ENCODE data around the gene CMTM2. TPM values are rescaled to one million over a fixed set of nuclear protein-coding genes. Genes with fewer than 3 reads are reported as not detected.

Gene CMTM2
- total RNA-seq, 2 experiments from 2014 or later = not detected

DNA sequence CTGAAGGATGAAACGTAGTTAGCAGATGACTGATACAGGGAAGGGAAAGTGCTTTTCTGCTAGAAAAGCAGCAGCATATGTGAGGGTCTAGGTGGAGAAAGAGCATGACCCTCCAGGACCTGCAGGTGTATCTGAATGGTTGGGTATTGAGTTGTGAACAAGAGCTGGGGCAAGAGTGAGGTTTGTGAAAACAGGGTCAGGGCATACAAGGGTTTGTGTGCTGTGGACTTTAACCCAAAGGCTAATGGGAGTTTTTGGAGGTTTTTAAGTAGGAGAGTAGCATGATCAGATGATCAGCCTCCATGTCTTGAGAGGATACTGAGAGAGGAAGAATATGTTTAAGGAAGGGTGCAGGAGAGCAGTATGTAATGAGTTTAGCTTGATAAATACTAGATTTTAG, 19.2 kb upstream of the CMTM2 start:
- Histone ChIP-seq H3K36me3 (ENCODE audit: insufficient read depth, low read length) (peaks cover 71% of the 10 kb centered on the region), H3K27ac (ENCODE audit: low read depth in 1 of 2, low read length in 2 of 2) (no peak overlapping the region), H3K27me3 (ENCODE audit: control insufficient read depth in 1 of 2, insufficient read depth in 2 of 2, low read length in 2 of 2) (no peaks in the 10 kb centered on the region), H3K4me1 (ENCODE audit: insufficient read depth, low read length) (peaks cover 53% of the 10 kb centered on the region), H3K9me3 (ENCODE audit: control insufficient read depth in 1 of 2, insufficient read depth in 1 of 2, low read length in 2 of 2) (no peaks in the 10 kb centered on the region), H3K4me3 (ENCODE audit: low read length) (no peak overlapping the region)
- H3K36me3 Mint-ChIP-seq (ENCODE audit: low read depth) = peaks cover 78% of the 10 kb centered on the region
- ATAC-seq (ENCODE audit: poor library complexity) = no peak
- H3K4me1 Mint-ChIP-seq (ENCODE audit: low read depth) = peaks cover 84% of the 10 kb centered on the region
- H3K27me3 Mint-ChIP-seq = no peaks in the 10 kb centered on the region
- ChIA-PET CTCF (interaction anchor here (0.5 to 1.1 kb wide), 4 partner anchors 9 to 105 kb away, joined by 3 to 7 read pairs (median 4); no protein-coding TSS in a partner anchor), POLR2A (interaction anchor here (0.9 kb wide), 1 partner anchor 152 kb away, joined by 3 read pairs; no protein-coding TSS in a partner anchor)
- H3K27ac Mint-ChIP-seq = peak overlapping the region; percentile 49
- TF ChIP-seq, protein P1, sequence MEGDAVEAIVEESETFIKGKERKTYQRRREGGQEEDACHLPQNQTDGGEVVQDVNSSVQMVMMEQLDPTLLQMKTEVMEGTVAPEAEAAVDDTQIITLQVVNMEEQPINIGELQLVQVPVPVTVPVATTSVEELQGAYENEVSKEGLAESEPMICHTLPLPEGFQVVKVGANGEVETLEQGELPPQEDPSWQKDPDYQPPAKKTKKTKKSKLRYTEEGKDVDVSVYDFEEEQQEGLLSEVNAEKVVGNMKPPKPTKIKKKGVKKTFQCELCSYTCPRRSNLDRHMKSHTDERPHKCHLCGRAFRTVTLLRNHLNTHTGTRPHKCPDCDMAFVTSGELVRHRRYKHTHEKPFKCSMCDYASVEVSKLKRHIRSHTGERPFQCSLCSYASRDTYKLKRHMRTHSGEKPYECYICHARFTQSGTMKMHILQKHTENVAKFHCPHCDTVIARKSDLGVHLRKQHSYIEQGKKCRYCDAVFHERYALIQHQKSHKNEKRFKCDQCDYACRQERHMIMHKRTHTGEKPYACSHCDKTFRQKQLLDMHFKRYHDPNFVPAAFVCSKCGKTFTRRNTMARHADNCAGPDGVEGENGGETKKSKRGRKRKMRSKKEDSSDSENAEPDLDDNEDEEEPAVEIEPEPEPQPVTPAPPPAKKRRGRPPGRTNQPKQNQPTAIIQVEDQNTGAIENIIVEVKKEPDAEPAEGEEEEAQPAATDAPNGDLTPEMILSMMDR (IDR thresholded peaks at IDR 0.05) = no peak
- no peak for DNase-seq
- H3K4me3 Mint-ChIP-seq = no peak overlapping the region
- no peaks in the 10 kb centered on the region for H3K9me3 Mint-ChIP-seq
- intact Hi-C loops (cut with DNase I, micrococcal nuclease) = loop anchor here (5.0 kb wide), 5 partner anchors 137 to 312 kb away; partner anchors contain the start of gene CMTM4 (in 1 of the 2)

DNA sequence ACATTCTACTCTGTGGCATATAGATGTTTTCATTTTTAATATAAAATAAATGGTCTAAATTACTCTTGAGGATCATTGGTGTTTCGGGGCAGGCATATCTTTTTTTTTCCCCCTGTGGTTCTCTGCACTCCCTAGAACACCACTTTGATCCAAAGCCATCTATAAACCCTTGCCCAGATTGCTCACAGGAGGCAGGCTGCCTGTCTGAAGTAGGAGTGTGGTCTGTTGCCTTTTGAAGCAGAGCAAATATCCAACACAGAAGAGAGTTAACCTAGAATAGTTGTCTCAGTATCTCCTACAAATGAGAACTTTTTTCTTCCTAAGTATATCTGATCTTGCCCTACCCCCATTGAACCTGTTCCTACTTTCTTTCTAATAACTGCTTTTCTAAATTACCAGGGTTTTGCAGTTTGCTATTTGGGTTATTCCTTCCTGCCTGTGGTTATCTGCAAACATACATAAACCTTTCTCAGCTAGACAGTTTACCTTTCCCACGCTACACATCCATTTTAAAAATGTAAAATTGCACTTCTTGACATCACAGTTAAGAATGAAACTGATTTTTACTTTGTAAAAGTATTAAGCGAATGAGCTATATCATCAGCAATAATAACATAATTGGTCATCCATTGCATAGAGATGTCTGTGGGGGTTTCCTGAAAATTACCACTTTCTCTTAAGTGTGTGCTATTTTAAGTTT, 17.7 kb upstream of the CMTM2 start:
- H3K27ac ChIP-seq (ENCODE audit: low read depth in 1 of 2, low read length in 2 of 2) = no peak overlapping the region
- DNase-seq (peak in 1 of 14 experiments; percentile 30), ATAC-seq (ENCODE audit: poor library complexity) (no peak)
- no peak overlapping the region for H3K4me3 ChIP-seq (ENCODE audit: low read length)
- Mint-ChIP-seq H3K9me3 (no peaks in the 10 kb centered on the region), H3K27me3 (no peaks in the 10 kb centered on the region), H3K4me3 (peak overlapping the region; percentile 26), H3K27ac (peak overlapping the region; percentile 49), H3K36me3 (ENCODE audit: low read depth) (peaks cover 78% of the 10 kb centered on the region), H3K4me1 (ENCODE audit: low read depth) (peaks cover 70% of the 10 kb centered on the region)
- TF ChIP-seq, protein P1 (IDR thresholded peaks at IDR 0.05) = no peak
- peaks cover 43% of the 10 kb centered on the region for H3K4me1 ChIP-seq (ENCODE audit: insufficient read depth, low read length)
- H3K36me3 ChIP-seq (ENCODE audit: insufficient read depth, low read length) = peaks cover 71% of the 10 kb centered on the region
- ChIA-PET POLR2A (interaction anchor here (0.7 to 4.6 kb wide), 9 partner anchors 10 to 306 kb away, joined by 3 to 43 read pairs (median 6); partner anchors contain the start of genes CKLF, CMTM2, CMTM3 and TK2), CTCF (interaction anchor here (0.6 to 3.6 kb wide), 18 partner anchors 10 to 190 kb away, joined by 3 to 32 read pairs (median 4); partner anchors contain the start of genes CKLF, DYNC1LI2 and TK2)
- no peaks in the 10 kb centered on the region for H3K9me3 ChIP-seq (ENCODE audit: control insufficient read depth in 1 of 2, insufficient read depth in 1 of 2, low read length in 2 of 2)
- no peaks in the 10 kb centered on the region for H3K27me3 ChIP-seq (ENCODE audit: control insufficient read depth in 1 of 2, insufficient read depth in 2 of 2, low read length in 2 of 2)
- intact Hi-C loops (cut with DNase I, micrococcal nuclease) = loop anchor here (1.0 to 5.0 kb wide), 9 partner anchors 27 to 311 kb away; partner anchors contain the start of genes CMTM3 (in 1 of the 2) and CMTM4 (in 1 of the 2)

- H3K9me3 Mint-ChIP-seq = no peaks in the 10 kb centered on the region
- ATAC-seq (ENCODE audit: poor library complexity) (peak; percentile 64), DNase-seq (peak in 3 of 14 experiments; percentile 44 to 60 (median 54))
- no peaks in the 10 kb centered on the region for H3K27me3 Mint-ChIP-seq
- intact Hi-C loops (cut with DNase I, micrococcal nuclease) = loop anchor here (1.0 to 5.0 kb wide), 9 partner anchors 26 to 310 kb away; partner anchors contain the start of genes CMTM3 (in 1 of the 2) and CMTM4 (in 1 of the 2)
- peaks cover 65% of the 10 kb centered on the region for H3K4me1 Mint-ChIP-seq (ENCODE audit: low read depth)
- H3K36me3 ChIP-seq (ENCODE audit: insufficient read depth, low read length) = peaks cover 78% of the 10 kb centered on the region
- peaks cover 38% of the 10 kb centered on the region for H3K4me1 ChIP-seq (ENCODE audit: insufficient read depth, low read length)
- CTCF ChIA-PET = interaction anchor here (0.6 to 3.6 kb wide), 23 partner anchors 7 to 189 kb away, joined by 3 to 32 read pairs (median 5); partner anchors contain the start of genes CKLF, CMTM2, DYNC1LI2 and TK2
- POLR2A ChIA-PET = interaction anchor here (0.7 to 4.6 kb wide), 9 partner anchors 10 to 306 kb away, joined by 3 to 43 read pairs (median 6); partner anchors contain the start of genes CKLF, CMTM2, CMTM3 and TK2
- peak overlapping the region; percentile 49 for H3K27ac Mint-ChIP-seq
- peak overlapping the region; percentile 37 for H3K4me3 Mint-ChIP-seq
- no peak overlapping the region for H3K4me3 ChIP-seq (ENCODE audit: low read length)
- H3K9me3 ChIP-seq (ENCODE audit: control insufficient read depth in 1 of 2, insufficient read depth in 1 of 2, low read length in 2 of 2) = peaks cover 0 to 3% of the 10 kb centered on the region in 2 experiments
- H3K36me3 Mint-ChIP-seq (ENCODE audit: low read depth) = peaks cover 85% of the 10 kb centered on the region
- no peak overlapping the region for H3K27ac ChIP-seq (ENCODE audit: low read depth in 1 of 2, low read length in 2 of 2)
- H3K27me3 ChIP-seq (ENCODE audit: control insufficient read depth in 1 of 2, insufficient read depth in 2 of 2, low read length in 2 of 2) = no peaks in the 10 kb centered on the region
- TF ChIP-seq, protein P1 (IDR thresholded peaks at IDR 0.05) = peak; percentile 58
Measured at GRCh38 chr16:66562409-66562808, 16.9 kb upstream of the CMTM2 start.

Data from CD4-positive, alpha-beta T cell (primary cell).